Measurements from ENCODE around the gene LSP1.

DNA sequence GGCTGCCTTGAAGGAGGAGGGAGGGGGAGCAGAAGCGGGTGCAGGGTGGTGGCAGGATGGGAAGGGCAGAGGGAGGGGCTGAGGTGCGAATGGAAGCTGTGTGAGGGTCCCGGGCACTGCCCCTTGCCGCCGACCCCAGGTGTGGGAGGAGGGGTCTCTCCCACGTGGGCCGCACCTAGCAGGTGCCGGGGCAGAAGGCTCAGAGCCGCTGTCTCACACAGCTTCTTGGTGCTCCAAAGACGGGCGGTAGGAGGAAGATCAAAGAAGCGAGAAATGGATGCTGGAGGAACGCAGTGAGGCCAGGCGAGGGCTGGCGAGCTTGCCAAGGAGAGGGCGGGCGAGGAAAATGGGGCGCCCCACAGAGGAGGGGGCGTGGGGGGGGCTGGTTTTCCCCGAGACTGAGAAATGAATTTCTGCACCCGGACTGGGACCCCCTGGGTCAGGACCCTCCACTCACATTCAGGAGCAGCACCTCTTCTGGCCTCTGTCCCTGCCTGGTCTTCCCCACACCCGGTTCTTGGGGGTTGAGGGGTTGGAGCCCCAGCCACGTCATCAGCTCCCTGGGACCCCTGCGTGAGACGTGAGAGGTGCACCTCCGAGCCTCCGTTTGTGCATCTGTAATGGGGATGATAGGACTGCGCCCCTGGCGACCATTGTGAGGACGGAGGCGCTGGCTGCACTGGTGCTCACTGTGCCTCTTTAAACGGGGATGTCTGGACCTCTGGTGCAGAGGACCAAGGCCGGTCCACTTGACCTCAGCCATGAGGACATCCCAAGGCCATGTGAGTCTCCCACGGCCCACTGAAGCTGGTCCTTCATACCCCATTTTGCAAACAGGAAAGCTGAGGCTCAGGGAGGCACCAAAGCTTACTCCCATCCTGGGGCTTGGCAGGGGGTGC lies 16.8 kb downstream of the LSP1 start:
- TF ChIP-seq, protein P1, sequence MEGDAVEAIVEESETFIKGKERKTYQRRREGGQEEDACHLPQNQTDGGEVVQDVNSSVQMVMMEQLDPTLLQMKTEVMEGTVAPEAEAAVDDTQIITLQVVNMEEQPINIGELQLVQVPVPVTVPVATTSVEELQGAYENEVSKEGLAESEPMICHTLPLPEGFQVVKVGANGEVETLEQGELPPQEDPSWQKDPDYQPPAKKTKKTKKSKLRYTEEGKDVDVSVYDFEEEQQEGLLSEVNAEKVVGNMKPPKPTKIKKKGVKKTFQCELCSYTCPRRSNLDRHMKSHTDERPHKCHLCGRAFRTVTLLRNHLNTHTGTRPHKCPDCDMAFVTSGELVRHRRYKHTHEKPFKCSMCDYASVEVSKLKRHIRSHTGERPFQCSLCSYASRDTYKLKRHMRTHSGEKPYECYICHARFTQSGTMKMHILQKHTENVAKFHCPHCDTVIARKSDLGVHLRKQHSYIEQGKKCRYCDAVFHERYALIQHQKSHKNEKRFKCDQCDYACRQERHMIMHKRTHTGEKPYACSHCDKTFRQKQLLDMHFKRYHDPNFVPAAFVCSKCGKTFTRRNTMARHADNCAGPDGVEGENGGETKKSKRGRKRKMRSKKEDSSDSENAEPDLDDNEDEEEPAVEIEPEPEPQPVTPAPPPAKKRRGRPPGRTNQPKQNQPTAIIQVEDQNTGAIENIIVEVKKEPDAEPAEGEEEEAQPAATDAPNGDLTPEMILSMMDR (conservative IDR thresholded peaks at IDR 0.05; ENCODE audit: low read depth, low read length): no peak
- TF ChIP-seq POLR2A (IDR thresholded peaks at IDR 0.05; ENCODE audit: low read depth, low read length) (no peak), ELK1 (IDR thresholded peaks at IDR 0.05; ENCODE audit: borderline replicate concordance, low read depth, low read length) (no peak), MAFK (IDR thresholded peaks at IDR 0.05; ENCODE audit: low read depth, low read length) (no peak), BHLHE40 (IDR thresholded peaks at IDR 0.05; ENCODE audit: low read depth, low read length) (no peak), RFX5 (IDR thresholded peaks at IDR 0.05; ENCODE audit: low read depth, low read length) (no peak), FOS (IDR thresholded peaks at IDR 0.05; ENCODE audit: low read depth, low read length) (no peak), MAZ (IDR thresholded peaks at IDR 0.05; ENCODE audit: borderline replicate concordance, low read depth, low read length) (no peak), SMC3 (IDR thresholded peaks at IDR 0.05; ENCODE audit: low read depth, low read length) (no peak), MXI1 (IDR thresholded peaks at IDR 0.05; ENCODE audit: borderline replicate concordance, low read depth, low read length) (no peak), RAD21 (IDR thresholded peaks at IDR 0.05; ENCODE audit: low read length) (no peak), CHD1 (IDR thresholded peaks at IDR 0.05; ENCODE audit: low read depth, low read length) (no peak), CEBPB (IDR thresholded peaks at IDR 0.05; ENCODE audit: low read depth, low read length) (no peak)
- TF ChIP-seq, protein P2, sequence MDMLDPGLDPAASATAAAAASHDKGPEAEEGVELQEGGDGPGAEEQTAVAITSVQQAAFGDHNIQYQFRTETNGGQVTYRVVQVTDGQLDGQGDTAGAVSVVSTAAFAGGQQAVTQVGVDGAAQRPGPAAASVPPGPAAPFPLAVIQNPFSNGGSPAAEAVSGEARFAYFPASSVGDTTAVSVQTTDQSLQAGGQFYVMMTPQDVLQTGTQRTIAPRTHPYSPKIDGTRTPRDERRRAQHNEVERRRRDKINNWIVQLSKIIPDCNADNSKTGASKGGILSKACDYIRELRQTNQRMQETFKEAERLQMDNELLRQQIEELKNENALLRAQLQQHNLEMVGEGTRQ (IDR thresholded peaks at IDR 0.05; ENCODE audit: low read depth, low read length): no peak
